ENCODE data around the gene SPOUT1.

DNA sequence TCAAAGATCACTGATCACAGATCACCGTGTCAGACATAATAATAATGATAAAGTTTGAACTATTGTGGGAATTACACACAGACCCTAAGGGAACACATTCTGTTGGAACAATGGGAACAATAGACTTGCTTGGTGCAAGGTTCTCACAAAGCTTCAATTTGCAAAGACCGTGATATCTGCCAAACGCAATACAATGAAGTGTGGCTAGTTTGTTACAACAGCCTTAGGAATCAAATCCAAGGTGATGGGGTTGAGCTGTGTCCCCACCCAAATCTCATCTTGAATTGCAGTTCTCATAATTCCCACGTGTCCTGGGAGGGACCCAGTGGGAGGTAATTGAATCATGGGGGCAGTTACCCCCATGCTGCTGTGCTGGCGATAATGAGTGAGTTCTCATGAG lies 31.3 kb upstream of the SPOUT1 start:
- TF ChIP-seq, protein P1, sequence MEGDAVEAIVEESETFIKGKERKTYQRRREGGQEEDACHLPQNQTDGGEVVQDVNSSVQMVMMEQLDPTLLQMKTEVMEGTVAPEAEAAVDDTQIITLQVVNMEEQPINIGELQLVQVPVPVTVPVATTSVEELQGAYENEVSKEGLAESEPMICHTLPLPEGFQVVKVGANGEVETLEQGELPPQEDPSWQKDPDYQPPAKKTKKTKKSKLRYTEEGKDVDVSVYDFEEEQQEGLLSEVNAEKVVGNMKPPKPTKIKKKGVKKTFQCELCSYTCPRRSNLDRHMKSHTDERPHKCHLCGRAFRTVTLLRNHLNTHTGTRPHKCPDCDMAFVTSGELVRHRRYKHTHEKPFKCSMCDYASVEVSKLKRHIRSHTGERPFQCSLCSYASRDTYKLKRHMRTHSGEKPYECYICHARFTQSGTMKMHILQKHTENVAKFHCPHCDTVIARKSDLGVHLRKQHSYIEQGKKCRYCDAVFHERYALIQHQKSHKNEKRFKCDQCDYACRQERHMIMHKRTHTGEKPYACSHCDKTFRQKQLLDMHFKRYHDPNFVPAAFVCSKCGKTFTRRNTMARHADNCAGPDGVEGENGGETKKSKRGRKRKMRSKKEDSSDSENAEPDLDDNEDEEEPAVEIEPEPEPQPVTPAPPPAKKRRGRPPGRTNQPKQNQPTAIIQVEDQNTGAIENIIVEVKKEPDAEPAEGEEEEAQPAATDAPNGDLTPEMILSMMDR (IDR thresholded peaks at IDR 0.05), result no peak
- no peak for TF ChIP-seq POLR2A (IDR thresholded peaks at IDR 0.05)
